Measurements from ENCODE around the gene ABHD10.
A peak's percentile ranks its signal among the peaks of the same experiment; 100 is the strongest.

Gene ABHD10

GRCh38 chr3:111967651-111968274 is 11.1 kb upstream of the ABHD10 start:
- Histone ChIP-seq H3K27me3 (ENCODE audit: control insufficient read depth, insufficient read depth, low read length) (no peaks in the 10 kb centered on the region), H3K4me1 (ENCODE audit: control insufficient read depth, insufficient read depth, low read length) (peaks cover 5% of the 10 kb centered on the region), H3K9ac (ENCODE audit: low read length) (peak overlapping the region; percentile 18), H3K36me3 (ENCODE audit: control insufficient read depth, insufficient read depth, low read length) (no peaks in the 10 kb centered on the region), H3K9me3 (ENCODE audit: control insufficient read depth, low read length) (no peaks in the 10 kb centered on the region), H3K4me3 (ENCODE audit: low read length) (no peak overlapping the region)

- Histone ChIP-seq H3K4me1 (ENCODE audit: control insufficient read depth, insufficient read depth, low read length) (peaks cover 5% of the 10 kb centered on the region), H3K27me3 (ENCODE audit: control insufficient read depth, insufficient read depth, low read length) (no peaks in the 10 kb centered on the region), H3K9me3 (ENCODE audit: control insufficient read depth, low read length) (no peaks in the 10 kb centered on the region), H3K4me3 (ENCODE audit: low read length) (no peak overlapping the region), H3K36me3 (ENCODE audit: control insufficient read depth, insufficient read depth, low read length) (no peaks in the 10 kb centered on the region), H3K9ac (ENCODE audit: low read length) (no peak overlapping the region)
Observed at GRCh38 chr3:111968319-111969054, 10.3 kb upstream of the ABHD10 start.

- Histone ChIP-seq H3K9ac (ENCODE audit: low read length) (no peak overlapping the region), H3K27me3 (ENCODE audit: control insufficient read depth, insufficient read depth, low read length) (no peaks in the 10 kb centered on the region), H3K4me3 (ENCODE audit: low read length) (no peak overlapping the region), H3K36me3 (ENCODE audit: control insufficient read depth, insufficient read depth, low read length) (no peaks in the 10 kb centered on the region), H3K9me3 (ENCODE audit: control insufficient read depth, low read length) (no peaks in the 10 kb centered on the region), H3K4me1 (ENCODE audit: control insufficient read depth, insufficient read depth, low read length) (peaks cover 5% of the 10 kb centered on the region)
Observed at GRCh38 chr3:111970376-111970775, 8.4 kb upstream of the ABHD10 start.

GRCh38 chr3:111971533-111972130 is 7.2 kb upstream of the ABHD10 start:
- Histone ChIP-seq H3K4me3 (ENCODE audit: low read length) (no peak overlapping the region), H3K4me1 (ENCODE audit: control insufficient read depth, insufficient read depth, low read length) (peaks cover 5% of the 10 kb centered on the region), H3K9ac (ENCODE audit: low read length) (no peak overlapping the region), H3K27me3 (ENCODE audit: control insufficient read depth, insufficient read depth, low read length) (no peaks in the 10 kb centered on the region), H3K9me3 (ENCODE audit: control insufficient read depth, low read length) (no peaks in the 10 kb centered on the region), H3K36me3 (ENCODE audit: control insufficient read depth, insufficient read depth, low read length) (no peaks in the 10 kb centered on the region)

GRCh38 chr3:111972891-111973290 is 5.9 kb upstream of the ABHD10 start:
- Histone ChIP-seq H3K4me1 (ENCODE audit: control insufficient read depth, insufficient read depth, low read length) (no peaks in the 10 kb centered on the region), H3K4me3 (ENCODE audit: low read length) (no peak overlapping the region), H3K9me3 (ENCODE audit: control insufficient read depth, low read length) (no peaks in the 10 kb centered on the region), H3K27me3 (ENCODE audit: control insufficient read depth, insufficient read depth, low read length) (no peaks in the 10 kb centered on the region), H3K36me3 (ENCODE audit: control insufficient read depth, insufficient read depth, low read length) (no peaks in the 10 kb centered on the region), H3K9ac (ENCODE audit: low read length) (no peak overlapping the region)

DNA sequence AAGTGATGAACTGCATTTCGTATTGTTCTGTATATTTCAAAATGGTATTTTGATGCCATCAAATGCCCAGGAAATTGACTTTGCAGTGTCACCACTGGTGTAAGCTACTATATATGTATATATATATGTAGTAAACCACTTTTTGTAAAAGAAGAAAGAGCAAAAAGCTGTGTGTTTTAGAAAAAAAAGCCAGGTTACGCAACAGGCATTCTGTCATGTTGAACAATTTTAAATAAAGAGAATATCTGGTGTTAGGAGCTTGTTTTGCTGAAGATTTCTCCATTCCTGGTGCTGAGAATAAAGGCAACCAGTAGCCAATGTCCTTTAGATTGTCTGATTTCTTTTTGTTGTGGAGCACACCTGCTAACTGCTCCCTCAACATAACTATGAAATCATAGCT is 3.7 kb upstream of the ABHD10 start:
- Histone ChIP-seq H3K27me3 (ENCODE audit: control insufficient read depth, insufficient read depth, low read length) (no peaks in the 10 kb centered on the region), H3K4me3 (ENCODE audit: low read length) (no peak overlapping the region), H3K9ac (ENCODE audit: low read length) (no peak overlapping the region), H3K36me3 (ENCODE audit: control insufficient read depth, insufficient read depth, low read length) (no peaks in the 10 kb centered on the region), H3K9me3 (ENCODE audit: control insufficient read depth, low read length) (no peaks in the 10 kb centered on the region), H3K4me1 (ENCODE audit: control insufficient read depth, insufficient read depth, low read length) (no peaks in the 10 kb centered on the region)

GRCh38 chr3:111976254-111976653 is 2.6 kb upstream of the ABHD10 start:
- Histone ChIP-seq H3K4me1 (ENCODE audit: control insufficient read depth, insufficient read depth, low read length) (no peaks in the 10 kb centered on the region), H3K9me3 (ENCODE audit: control insufficient read depth, low read length) (no peaks in the 10 kb centered on the region), H3K9ac (ENCODE audit: low read length) (no peak overlapping the region), H3K4me3 (ENCODE audit: low read length) (no peak overlapping the region), H3K27me3 (ENCODE audit: control insufficient read depth, insufficient read depth, low read length) (no peaks in the 10 kb centered on the region), H3K36me3 (ENCODE audit: control insufficient read depth, insufficient read depth, low read length) (no peaks in the 10 kb centered on the region)

- Histone ChIP-seq H3K36me3 (ENCODE audit: control insufficient read depth, insufficient read depth, low read length) (no peaks in the 10 kb centered on the region), H3K27me3 (ENCODE audit: control insufficient read depth, insufficient read depth, low read length) (no peaks in the 10 kb centered on the region), H3K9me3 (ENCODE audit: control insufficient read depth, low read length) (no peaks in the 10 kb centered on the region), H3K4me1 (ENCODE audit: control insufficient read depth, insufficient read depth, low read length) (peaks cover 5% of the 10 kb centered on the region), H3K9ac (ENCODE audit: low read length) (peak overlapping the region; percentile 90), H3K4me3 (ENCODE audit: low read length) (peak overlapping the region; percentile 87)
Observed at GRCh38 chr3:111979434-111980038, 710 bp downstream of the ABHD10 start.

DNA sequence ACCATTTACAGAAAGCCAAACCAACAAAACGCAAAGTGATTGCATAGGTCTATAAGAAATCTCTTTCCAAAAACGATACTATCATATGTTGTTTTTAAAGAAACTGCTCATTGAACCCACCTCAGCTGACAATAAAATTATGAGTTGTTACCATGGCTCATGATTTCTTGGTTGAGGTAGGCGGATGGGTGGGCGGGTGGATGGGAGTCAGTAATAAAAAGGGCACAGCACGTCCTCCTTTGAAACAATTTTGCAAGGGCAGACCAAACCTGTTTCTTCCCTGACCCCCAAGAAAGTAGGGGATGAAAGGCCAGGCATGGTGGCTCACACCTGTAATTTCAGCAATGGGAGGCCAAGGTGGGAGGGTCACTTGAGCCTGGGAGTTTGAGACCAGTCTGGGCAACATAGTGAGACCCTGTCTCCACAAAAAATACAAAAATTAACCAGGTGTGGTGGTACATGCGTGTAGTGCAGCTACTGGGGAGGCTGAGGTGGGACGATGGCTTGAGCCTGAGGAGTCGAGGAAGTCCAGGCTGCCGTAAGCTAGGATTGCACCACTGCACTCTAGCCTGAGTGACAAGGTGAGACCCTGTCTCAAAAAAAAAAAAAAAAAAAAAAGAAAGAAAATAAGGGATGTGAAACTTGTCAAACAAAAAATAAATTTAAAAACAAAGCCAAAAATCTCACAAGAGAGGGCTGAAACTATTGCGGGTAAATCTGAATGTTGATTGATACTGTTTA is 2.1 kb downstream of the ABHD10 start:
- Histone ChIP-seq H3K9ac (ENCODE audit: low read length) (no peak overlapping the region), H3K9me3 (ENCODE audit: control insufficient read depth, low read length) (no peaks in the 10 kb centered on the region), H3K36me3 (ENCODE audit: control insufficient read depth, insufficient read depth, low read length) (no peaks in the 10 kb centered on the region), H3K4me3 (ENCODE audit: low read length) (no peak overlapping the region), H3K4me1 (ENCODE audit: control insufficient read depth, insufficient read depth, low read length) (peaks cover 5% of the 10 kb centered on the region), H3K27me3 (ENCODE audit: control insufficient read depth, insufficient read depth, low read length) (no peaks in the 10 kb centered on the region)

DNA sequence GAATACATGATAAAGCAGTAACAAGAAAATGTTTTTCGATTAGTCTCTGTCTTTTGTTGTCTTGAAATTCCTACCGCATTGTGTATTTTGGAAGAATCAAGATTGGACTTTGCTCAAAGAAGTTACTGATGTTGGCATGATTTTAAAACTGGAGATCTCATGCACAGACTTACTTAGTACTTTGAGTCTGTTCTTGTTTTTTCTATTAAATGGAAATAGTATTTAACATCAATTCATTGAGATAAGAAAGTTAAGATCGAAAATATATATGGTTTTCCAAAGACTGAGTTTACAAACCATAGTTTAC is 2.6 kb downstream of the ABHD10 start:
- H3K9me3 ChIP-seq (ENCODE audit: control insufficient read depth, low read length) = no peaks in the 10 kb centered on the region
- H3K4me1 ChIP-seq (ENCODE audit: control insufficient read depth, insufficient read depth, low read length) = peaks cover 5% of the 10 kb centered on the region
- no peaks in the 10 kb centered on the region for H3K27me3 ChIP-seq (ENCODE audit: control insufficient read depth, insufficient read depth, low read length)
- no peak overlapping the region for H3K4me3 ChIP-seq (ENCODE audit: low read length)
- no peak overlapping the region for H3K9ac ChIP-seq (ENCODE audit: low read length)
- no peaks in the 10 kb centered on the region for H3K36me3 ChIP-seq (ENCODE audit: control insufficient read depth, insufficient read depth, low read length)

DNA sequence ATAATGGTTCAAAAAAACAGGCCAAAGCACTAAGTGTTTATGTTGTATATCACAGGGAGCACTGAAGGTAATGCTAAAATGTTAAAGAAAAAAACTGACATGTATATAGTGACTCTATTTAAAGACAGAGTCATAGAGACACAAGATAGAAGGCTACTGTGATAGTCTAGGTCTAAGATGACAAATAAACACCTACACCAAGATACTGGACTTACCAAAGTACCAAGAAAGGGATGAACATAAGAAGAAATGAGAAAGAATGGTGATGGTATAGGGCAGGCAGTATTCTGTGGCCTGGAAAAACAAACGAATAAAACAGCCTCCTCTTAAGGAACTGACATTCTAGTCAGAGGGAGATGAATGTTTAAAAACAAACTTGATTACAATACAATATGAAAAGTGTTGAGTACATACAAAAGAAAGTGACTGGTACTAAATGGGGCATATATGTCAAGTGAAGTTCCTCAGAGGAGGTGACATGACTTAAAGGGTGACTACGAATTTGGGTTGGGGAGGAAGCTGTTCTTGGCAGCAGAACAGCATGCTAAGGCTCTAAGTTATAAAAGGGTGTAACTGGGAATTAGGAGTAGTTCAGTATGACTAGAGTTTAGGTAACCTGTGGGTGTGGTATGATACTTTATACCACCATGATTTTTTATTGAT is 5.9 kb downstream of the ABHD10 start:
- peaks cover 5% of the 10 kb centered on the region for H3K4me1 ChIP-seq (ENCODE audit: control insufficient read depth, insufficient read depth, low read length)
- H3K9ac ChIP-seq (ENCODE audit: low read length) = no peak overlapping the region
- no peaks in the 10 kb centered on the region for H3K27me3 ChIP-seq (ENCODE audit: control insufficient read depth, insufficient read depth, low read length)
- H3K36me3 ChIP-seq (ENCODE audit: control insufficient read depth, insufficient read depth, low read length) = no peaks in the 10 kb centered on the region
- no peak overlapping the region for H3K4me3 ChIP-seq (ENCODE audit: low read length)
- no peaks in the 10 kb centered on the region for H3K9me3 ChIP-seq (ENCODE audit: control insufficient read depth, low read length)

Data from mucosa of stomach (tissue), 1 donor.